Loucy (cell line): Measurements from ENCODE around the gene GNB1L.

Experiments
- H2AFZ ChIP-seq: fragments of 200-600 bp; sonication (generic); 2 replicates; pipeline ENCODE4 v1.6.0; 2016; ENCODE audit warnings: antibody characterized with exemption, mild to moderate bottlenecking, low read length, moderate library complexity
- H3F3A ChIP-seq: fragments of 200-600 bp; 2 replicates; pipeline ENCODE4 v1.6.0; 2016; ENCODE audit warnings: antibody characterized with exemption, low read depth, mild to moderate bottlenecking
- H3K27me3 ChIP-seq: fragments of 200-600 bp; sonication (generic); 2 replicates; pipeline ENCODE4 v1.6.1; 2014; ENCODE audit warnings: low read length, mild to moderate bottlenecking; ENCODE audit not compliant: insufficient read depth, poor library complexity, severe bottlenecking
- H3K36me3 ChIP-seq: fragments of 200-600 bp; sonication (generic); 2 replicates; pipeline ENCODE4 v1.6.1; 2016; ENCODE audit warnings: low read length; ENCODE audit not compliant: insufficient read depth
- H3K4me1 ChIP-seq: fragments of 200-600 bp; sonication (generic); 2 replicates; pipeline ENCODE4 v1.5.1; 2014; ENCODE audit warnings: low read length, mild to moderate bottlenecking; ENCODE audit not compliant: insufficient read depth, poor library complexity, severe bottlenecking
- H3K4me2 ChIP-seq: fragments of 200-600 bp; sonication (generic); 2 replicates; pipeline ENCODE4 v1.6.0; 2014; ENCODE audit warnings: antibody characterized with exemption, low read length, low read depth, mild to moderate bottlenecking; ENCODE audit not compliant: poor library complexity, severe bottlenecking
- H3K4me3 ChIP-seq: fragments of 200-600 bp; sonication (generic); 2 replicates; pipeline ENCODE4 v1.5.1; 2014; ENCODE audit warnings: low read length, mild to moderate bottlenecking, mixed read lengths; ENCODE audit not compliant: poor library complexity, severe bottlenecking
- H3K79me2 ChIP-seq: fragments of 200-600 bp; sonication (generic); 2 replicates; pipeline ENCODE4 v1.6.1; 2014; ENCODE audit warnings: low read length; ENCODE audit not compliant: insufficient read depth
- H3K9ac ChIP-seq: fragments of 200-600 bp; sonication (generic); 2 replicates; pipeline ENCODE4 v1.6.0; 2014; ENCODE audit warnings: mild to moderate bottlenecking, low read depth, low read length, moderate library complexity; ENCODE audit not compliant: poor library complexity, severe bottlenecking
- H3K9me2 ChIP-seq: fragments of 200-600 bp; sonication (generic); replicated peaks from 2 replicates; pipeline ENCODE4 v1.6.1; 2016; ENCODE audit warnings: low read depth, low read length, mixed read lengths
- H3K9me3 ChIP-seq: fragments of 200-600 bp; sonication (generic); 2 replicates; pipeline ENCODE4 v1.6.1; 2014; ENCODE audit warnings: mild to moderate bottlenecking, antibody characterized with exemption, low read length, low read depth; ENCODE audit not compliant: insufficient read depth
- H4K20me1 ChIP-seq: fragments of 200-600 bp; sonication (generic); 2 replicates; pipeline ENCODE4 v1.6.0; 2014; ENCODE audit warnings: antibody characterized with exemption, low read length, mild to moderate bottlenecking; ENCODE audit not compliant: insufficient read depth, poor library complexity, severe bottlenecking
- CTCF ChIP-seq: fragments of 200-600 bp; sonication (generic); conservative IDR thresholded peaks from 2 replicates; pipeline ENCODE4 v1.5.1; 2014; ENCODE audit warnings: mild to moderate bottlenecking, antibody characterized with exemption, low read length
- EZH2phosphoT487 ChIP-seq: fragments of 200-600 bp; IDR thresholded peaks from 2 replicates; pipeline ENCODE4 v1.6.1; 2018; ENCODE audit warnings: antibody characterized with exemption, mild to moderate bottlenecking, moderate library complexity, borderline replicate concordance

The GNB1L gene

DNA sequence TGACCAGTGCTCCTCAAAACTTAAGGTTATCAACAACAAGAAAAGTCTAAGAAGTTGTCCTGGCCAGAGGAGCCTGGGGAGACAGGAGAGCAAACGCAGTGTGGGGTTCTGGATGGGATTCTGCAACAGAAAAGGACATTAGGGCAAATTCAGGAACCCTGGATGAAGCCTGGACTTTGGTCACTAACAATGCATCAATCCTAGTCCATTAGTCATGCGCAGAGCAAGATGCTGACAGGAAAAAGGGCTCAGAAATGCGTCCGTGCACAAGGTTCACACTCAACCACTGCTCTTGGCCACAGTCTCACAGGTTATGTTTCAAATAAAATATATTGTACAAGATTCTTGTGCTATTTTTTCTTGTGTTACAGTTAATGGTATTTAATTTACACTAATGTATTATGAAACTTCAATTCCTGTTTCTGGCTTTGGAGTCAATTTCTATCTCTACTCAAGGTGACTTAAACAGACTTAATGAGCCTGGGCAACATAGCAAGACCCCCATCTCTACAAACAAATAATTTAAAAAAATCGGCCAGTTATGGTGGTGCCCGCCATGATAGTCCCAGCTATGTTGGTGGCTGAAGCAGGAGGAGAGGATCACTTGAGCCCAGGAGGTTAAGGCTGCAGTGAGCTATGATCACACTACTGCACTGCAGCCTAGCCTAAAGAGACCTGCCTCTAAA, 13.6 kb downstream of the GNB1L start:
- H3K4me3 ChIP-seq: no peak overlapping the region
- peaks cover 21% of the 10 kb centered on the region for H3K4me1 ChIP-seq
- H3K27me3 ChIP-seq: no peaks in the 10 kb centered on the region
- H3K79me2 ChIP-seq: no peaks in the 10 kb centered on the region
- H3K9ac ChIP-seq: no peak overlapping the region
- TF ChIP-seq EZH2phosphoT487 (no peak), CTCF (no peak)
- no peaks in the 10 kb centered on the region for H3K36me3 ChIP-seq
- H2AFZ ChIP-seq: no peak overlapping the region
- no peak overlapping the region for H3K4me2 ChIP-seq
- H3F3A ChIP-seq: no peaks in the 10 kb centered on the region
- H3K9me2 ChIP-seq: no peaks in the 10 kb centered on the region
- no peaks in the 10 kb centered on the region for H4K20me1 ChIP-seq
- H3K9me3 ChIP-seq: no peaks in the 10 kb centered on the region

- no peak for TF ChIP-seq CTCF
- no peak for TF ChIP-seq EZH2phosphoT487
- no peak overlapping the region for H3K4me2 ChIP-seq
Observed at GRCh38 chr22:19840059-19840458, 14.6 kb downstream of the GNB1L start.

DNA sequence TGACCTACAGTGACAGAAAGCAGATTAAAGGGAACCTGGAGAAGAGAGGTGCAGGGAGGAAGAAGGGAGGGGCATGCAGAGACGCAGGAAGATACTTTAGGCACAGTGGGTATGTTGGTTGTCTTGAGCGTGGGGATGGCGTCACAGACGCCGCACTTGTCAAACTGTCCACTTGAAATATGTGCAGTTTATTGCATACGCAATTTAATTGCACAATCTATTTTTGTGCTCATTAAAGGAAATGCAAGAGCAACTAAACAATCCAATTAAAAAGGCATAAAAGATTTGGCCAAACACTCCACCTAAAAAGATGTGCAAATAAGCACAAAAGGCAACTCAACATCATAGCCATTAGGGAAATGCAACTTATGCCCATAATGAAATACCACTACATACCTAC, 16.8 kb downstream of the GNB1L start:
- no peak overlapping the region for H3K4me2 ChIP-seq
- H3K27me3 ChIP-seq: no peaks in the 10 kb centered on the region
- peaks cover 7% of the 10 kb centered on the region for H3K4me1 ChIP-seq
- H3K9ac ChIP-seq: no peak overlapping the region
- no peaks in the 10 kb centered on the region for H3K79me2 ChIP-seq
- H3K4me3 ChIP-seq: no peak overlapping the region
- no peaks in the 10 kb centered on the region for H3K9me3 ChIP-seq
- no peak for TF ChIP-seq CTCF
- TF ChIP-seq EZH2phosphoT487: no peak
- no peaks in the 10 kb centered on the region for H3K9me2 ChIP-seq
- H4K20me1 ChIP-seq: no peaks in the 10 kb centered on the region
- no peaks in the 10 kb centered on the region for H3K36me3 ChIP-seq
- no peak overlapping the region for H2AFZ ChIP-seq
- H3F3A ChIP-seq: no peaks in the 10 kb centered on the region

More at GRCh38 chr22:19840059-19840458, 14.6 kb downstream of the GNB1L start:
- Histone ChIP-seq H3K79me2 (no peaks in the 10 kb centered on the region), H3K9ac (no peak overlapping the region), H2AFZ (no peak overlapping the region), H3K27me3 (no peaks in the 10 kb centered on the region), H3K9me3 (no peaks in the 10 kb centered on the region), H3F3A (no peaks in the 10 kb centered on the region), H4K20me1 (no peaks in the 10 kb centered on the region), H3K4me1 (peaks cover 13% of the 10 kb centered on the region), H3K4me3 (no peak overlapping the region), H3K36me3 (no peaks in the 10 kb centered on the region), H3K9me2 (no peaks in the 10 kb centered on the region)
